Neuronal stem cell (in vitro differentiated cells): ENCODE data around the gene FADS1.

Source experiments
- DNase-seq: peaks from one replicate; pipeline ENCODE4 v3.0.0-alpha.2; 2013; ENCODE audit warnings: low spot score
- H2AFZ ChIP-seq: one replicate; pipeline ENCODE4 v1.6.1; 2013; ENCODE audit warnings: mild to moderate bottlenecking, low read length, inconsistent platforms
- H2AK5ac ChIP-seq: 2 replicates; pipeline ENCODE4 v1.6.1; 2013; ENCODE audit warnings: low read depth, mild to moderate bottlenecking, inconsistent platforms, low read length, moderate library complexity, mixed read lengths
- H2BK120ac ChIP-seq: 2 replicates; pipeline ENCODE4 v1.6.1; 2013; ENCODE audit warnings: low read depth, mild to moderate bottlenecking, inconsistent platforms, low read length, moderate library complexity, mixed read lengths
- H2BK12ac ChIP-seq: one replicate; pipeline ENCODE4 v1.6.1; 2013; ENCODE audit warnings: low read length, inconsistent platforms
- H2BK15ac ChIP-seq: 2 replicates; pipeline ENCODE4 v1.6.1; 2013; ENCODE audit warnings: mild to moderate bottlenecking, low read length, inconsistent platforms, mixed read lengths
- H2BK5ac ChIP-seq: one replicate; pipeline ENCODE4 v1.6.1; 2013; ENCODE audit warnings: inconsistent platforms, mild to moderate bottlenecking, low read length, moderate library complexity
- H3K14ac ChIP-seq: one replicate; pipeline ENCODE4 v1.6.1; 2013; ENCODE audit warnings: low read length, inconsistent platforms
- H3K18ac ChIP-seq: 2 replicates; pipeline ENCODE4 v1.6.1; 2013; ENCODE audit warnings: low read length, inconsistent platforms
- H3K23ac ChIP-seq: 2 replicates; pipeline ENCODE4 v1.6.1; 2013; ENCODE audit warnings: low read depth, mild to moderate bottlenecking, mixed read lengths, low read length, inconsistent platforms; ENCODE audit not compliant: poor library complexity
- H3K27ac ChIP-seq: replicated peaks from 3 replicates; pipeline ENCODE4 v1.5.1; 2013; ENCODE audit warnings: low read length, inconsistent platforms
- H3K27me3 ChIP-seq, 3 experiments: 2 replicates each; pipeline ENCODE4 v1.6.1; 2013; ENCODE audit warnings: low read length in 3 of 3, mild to moderate bottlenecking in 2 of 3, inconsistent platforms in 1 of 3, low read depth in 1 of 3, mixed read lengths in 1 of 3, moderate library complexity in 1 of 3; ENCODE audit not compliant: control insufficient read depth in 3 of 3, insufficient read depth in 3 of 3
- H3K36me3 ChIP-seq, 2 donors: replicated peaks in 1 of 2; 2 replicates each; pipeline ENCODE4 v1.6.1; 2013; ENCODE audit warnings: low read length in 2 of 2; ENCODE audit not compliant: control insufficient read depth in 2 of 2, insufficient read depth in 2 of 2
- H3K4ac ChIP-seq: 2 replicates; pipeline ENCODE4 v1.6.1; 2013; ENCODE audit warnings: inconsistent platforms, mild to moderate bottlenecking, low read length, moderate library complexity
- H3K4me1 ChIP-seq, 2 donors: 1 replicate in 1 of 2; 2 replicates in 1 of 2; pipeline ENCODE4 v1.6.1; 2013; ENCODE audit warnings: low read length in 2 of 2, low read depth in 1 of 2; ENCODE audit not compliant: control insufficient read depth in 2 of 2, insufficient read depth in 1 of 2
- H3K4me2 ChIP-seq: one replicate; pipeline ENCODE4 v1.6.1; 2013; ENCODE audit warnings: mild to moderate bottlenecking, low read length, inconsistent platforms; ENCODE audit not compliant: insufficient read depth, poor library complexity, severe bottlenecking
- H3K4me3 ChIP-seq, 2 donors: 2 replicates each; pipeline ENCODE4 v1.5.1; 2013; ENCODE audit warnings: low read length in 2 of 2, mild to moderate bottlenecking in 2 of 2, inconsistent platforms in 1 of 2, moderate library complexity in 1 of 2
- H3K79me1 ChIP-seq: one replicate; pipeline ENCODE4 v1.6.1; 2013; ENCODE audit warnings: low read depth, mild to moderate bottlenecking, inconsistent platforms, low read length, moderate library complexity
- H3K9ac ChIP-seq: one replicate; pipeline ENCODE4 v1.6.1; 2013; ENCODE audit warnings: mild to moderate bottlenecking, low read depth, low read length, inconsistent platforms; ENCODE audit not compliant: poor library complexity
- H3K9me3 ChIP-seq, 2 donors: replicated peaks in 1 of 2; 2 replicates each; pipeline versions ENCODE3 to v1.6.1; 2013; ENCODE audit warnings: low read length in 2 of 2, mild to moderate bottlenecking in 2 of 2, inconsistent platforms in 1 of 2, low read depth in 1 of 2, mixed read lengths in 1 of 2, moderate library complexity in 1 of 2; ENCODE audit not compliant: control insufficient read depth in 2 of 2, insufficient read depth in 1 of 2
- H4K8ac ChIP-seq: one replicate; pipeline ENCODE4 v1.6.1; 2013; ENCODE audit warnings: low read depth, mild to moderate bottlenecking, inconsistent platforms, low read length, moderate library complexity
- H4K91ac ChIP-seq: one replicate; pipeline ENCODE4 v1.6.1; 2013; ENCODE audit warnings: low read length, low read depth, mild to moderate bottlenecking, inconsistent platforms; ENCODE audit not compliant: poor library complexity
- WGBS, 2 donors: extraction: QIAGEN DNeasy Blood & Tissue Kit; methylation state at CpG; one replicate each; pipeline ENCODE4 v1.1.7; 2013; ENCODE audit warnings: missing lambda C conversion rate in 2 of 2, mixed read lengths in 1 of 2; ENCODE audit not compliant: insufficient read length in 2 of 2, insufficient replicate concordance in 1 of 2; ENCODE audit errors: extremely low coverage in 2 of 2; 5-methylcytosine and 5-hydroxymethylcytosine counted together

The FADS1 gene

GRCh38 chr11:61848631-61849030 lies 31.8 kb upstream of the FADS1 start:
- no peak overlapping the region for H2AK5ac ChIP-seq
- no peak overlapping the region for H3K4me2 ChIP-seq
- no peak overlapping the region for H2AFZ ChIP-seq
- H3K23ac ChIP-seq = no peak overlapping the region
- H3K36me3 ChIP-seq = peaks cover 57 to 97% of the 10 kb centered on the region in 2 donors
- no peak overlapping the region for H4K8ac ChIP-seq
- no peak overlapping the region for H3K14ac ChIP-seq
- no peak overlapping the region for H3K27ac ChIP-seq
- no CpG with 5 or more reads among the region's 9 CpGs for WGBS, 2 donors
- H3K9ac ChIP-seq = no peak overlapping the region
- H3K79me1 ChIP-seq = peaks cover 5% of the 10 kb centered on the region
- H2BK5ac ChIP-seq = no peak overlapping the region
- no peak overlapping the region for H2BK120ac ChIP-seq
- no peak overlapping the region for H2BK12ac ChIP-seq
- H3K4me1 ChIP-seq = no peaks in the 10 kb centered on the region
- H3K9me3 ChIP-seq = no peaks in the 10 kb centered on the region
- H4K91ac ChIP-seq = no peak overlapping the region
- H3K27me3 ChIP-seq = no peaks in the 10 kb centered on the region
- no peak overlapping the region for H3K4me3 ChIP-seq
- no peak overlapping the region for H3K4ac ChIP-seq
- no peak overlapping the region for H2BK15ac ChIP-seq
- H3K18ac ChIP-seq = no peak overlapping the region
- no peak for DNase-seq

GRCh38 chr11:61847914-61848581 lies 31.2 kb upstream of the FADS1 start:
- Histone ChIP-seq H4K8ac (no peak overlapping the region), H3K9ac (no peak overlapping the region), H3K9me3 (no peaks in the 10 kb centered on the region), H3K36me3 (peaks cover 56 to 98% of the 10 kb centered on the region in 2 donors), H2BK12ac (no peak overlapping the region), H3K27ac (no peak overlapping the region), H3K4me3 (no peak overlapping the region), H2BK120ac (no peak overlapping the region), H3K18ac (no peak overlapping the region), H2BK15ac (no peak overlapping the region), H2AK5ac (no peak overlapping the region), H3K4me1 (no peaks in the 10 kb centered on the region), H2BK5ac (no peak overlapping the region), H3K79me1 (peaks cover 5% of the 10 kb centered on the region), H3K4ac (no peak overlapping the region), H4K91ac (no peak overlapping the region), H3K4me2 (no peak overlapping the region), H3K23ac (no peak overlapping the region), H3K27me3 (no peaks in the 10 kb centered on the region), H3K14ac (no peak overlapping the region), H2AFZ (no peak overlapping the region)
- DNase-seq = no peak
- WGBS, 2 donors = no CpG with 5 or more reads among the region's 18 CpGs

- no peak overlapping the region for H3K27ac ChIP-seq
- H2AFZ ChIP-seq = no peak overlapping the region
- H4K8ac ChIP-seq = no peak overlapping the region
- no peak overlapping the region for H3K14ac ChIP-seq
- H3K9me3 ChIP-seq = no peaks in the 10 kb centered on the region
- H3K4me2 ChIP-seq = no peak overlapping the region
- peaks cover 67 to 99% of the 10 kb centered on the region in 2 donors for H3K36me3 ChIP-seq
- H2BK12ac ChIP-seq = no peak overlapping the region
- H2BK120ac ChIP-seq = no peak overlapping the region
- H3K4ac ChIP-seq = no peak overlapping the region
- H3K9ac ChIP-seq = no peak overlapping the region
- WGBS, 2 donors = no CpG with 5 or more reads among the region's 10 CpGs
- H3K23ac ChIP-seq = no peak overlapping the region
- H2BK5ac ChIP-seq = no peak overlapping the region
- no peak overlapping the region for H3K18ac ChIP-seq
- no peak for DNase-seq
- no peak overlapping the region for H4K91ac ChIP-seq
- no peak overlapping the region for H2AK5ac ChIP-seq
- no peaks in the 10 kb centered on the region for H3K4me1 ChIP-seq
- H3K27me3 ChIP-seq = no peaks in the 10 kb centered on the region
- peaks cover 10% of the 10 kb centered on the region for H3K79me1 ChIP-seq
- H2BK15ac ChIP-seq = no peak overlapping the region
- no peak overlapping the region for H3K4me3 ChIP-seq
These were observed 29.7 kb upstream of the FADS1 start for GRCh38 chr11:61846362-61847020.

- Histone ChIP-seq H3K79me1 (peaks cover 18% of the 10 kb centered on the region), H3K23ac (no peak overlapping the region), H2BK120ac (no peak overlapping the region), H3K4me1 (no peaks in the 10 kb centered on the region), H4K91ac (no peak overlapping the region), H2BK15ac (no peak overlapping the region), H3K9me3 (no peaks in the 10 kb centered on the region), H3K14ac (no peak overlapping the region), H2AFZ (no peak overlapping the region), H3K4me2 (no peak overlapping the region), H4K8ac (no peak overlapping the region), H3K36me3 (peaks cover 71 to 99% of the 10 kb centered on the region in 2 donors), H3K9ac (no peak overlapping the region), H3K27ac (no peak overlapping the region), H3K18ac (no peak overlapping the region), H2BK5ac (no peak overlapping the region), H3K4ac (no peak overlapping the region), H3K4me3 (no peak overlapping the region), H2BK12ac (no peak overlapping the region), H3K27me3 (no peaks in the 10 kb centered on the region), H2AK5ac (no peak overlapping the region)
- no peak for DNase-seq
- WGBS, 2 donors = no CpG with 5 or more reads among the region's 16 CpGs
These were observed 28.2 kb upstream of the FADS1 start for GRCh38 chr11:61844909-61845565.
